K562 (cell line): ENCODE data around the gene EDEM1. TPM values are rescaled to one million over a fixed set of nuclear protein-coding genes. Genes with fewer than 3 reads are reported as not detected.
A peak's percentile ranks its signal among the peaks of the same experiment; 100 is the strongest.

Source experiments
- CCNT2 ChIP-seq: IDR thresholded peaks from 2 replicates; pipeline ENCODE4 v1.6.1; 2011; ENCODE audit warnings: borderline replicate concordance, low read depth, mild to moderate bottlenecking, moderate library complexity, mixed read lengths, low read length; ENCODE audit not compliant: insufficient read length; ENCODE audit errors: extremely low read depth
- CTBP1 ChIP-seq: fragments of 450-650 bp; IDR thresholded peaks from 2 replicates; pipeline ENCODE4 v1.6.1; 2016; ENCODE audit warnings: borderline replicate concordance
- HCFC1 ChIP-seq: IDR thresholded peaks from 2 replicates; pipeline ENCODE4 v1.6.1; 2012; ENCODE audit warnings: low read depth, low read length, improper control_type of control experiment
- HNRNPK ChIP-seq: fragments of 200-400 bp; formaldehyde crosslinking; IDR thresholded peaks from one replicate; pipeline ENCODE4 v1.6.1; 2018; ENCODE audit warnings: mild to moderate bottlenecking, low read depth, low read length; ENCODE audit not compliant: poor library complexity, severe bottlenecking
- ILK ChIP-seq: fragments of 450-650 bp; IDR thresholded peaks from 2 replicates; pipeline ENCODE4 v1.6.1; 2016; ENCODE audit warnings: missing genetic modification characterization, low read depth, mild to moderate bottlenecking, missing compliant biosample characterization, moderate library complexity, borderline replicate concordance
- IRF2 ChIP-seq: sonication (generic); formaldehyde crosslinking; IDR thresholded peaks from 2 replicates; pipeline ENCODE4 v1.8.1; 2022; ENCODE audit warnings: mild to moderate bottlenecking, missing genetic modification reagents
- NR0B1 ChIP-seq: fragments of 450-650 bp; IDR thresholded peaks from one replicate; pipeline ENCODE4 v1.6.1; 2018; ENCODE audit warnings: mild to moderate bottlenecking, moderate library complexity; ENCODE audit not compliant: partially characterized antibody
- PHB2 ChIP-seq: fragments of 450-650 bp; IDR thresholded peaks from 2 replicates; pipeline ENCODE4 v1.6.1; 2017; ENCODE audit warnings: low read depth
- PHF21A ChIP-seq: fragments of 450-650 bp; IDR thresholded peaks from 2 replicates; pipeline ENCODE4 v1.6.1; 2017; ENCODE audit warnings: low read depth, borderline replicate concordance
- PHF8 ChIP-seq: fragments of 200-600 bp; sonication (generic); IDR thresholded peaks from 2 replicates; pipeline ENCODE4 v1.6.1; 2012; ENCODE audit warnings: mixed run types, mild to moderate bottlenecking, inconsistent platforms, low read length, moderate library complexity, borderline replicate concordance
- POLR2AphosphoS5 ChIP-seq: IDR thresholded peaks from 2 replicates; pipeline ENCODE4 v1.6.1; 2011; ENCODE audit warnings: mild to moderate bottlenecking, low read depth, low read length, moderate library complexity; ENCODE audit not compliant: control insufficient read depth, insufficient read depth
- XRCC3 ChIP-seq: fragments of 450-650 bp; IDR thresholded peaks from 2 replicates; pipeline ENCODE4 v1.6.1; 2017; ENCODE audit warnings: mild to moderate bottlenecking, moderate library complexity
- ZEB2 ChIP-seq: fragments of 450-650 bp; IDR thresholded peaks from 2 replicates; pipeline ENCODE4 v1.6.1; 2016
- ZNF695 ChIP-seq: fragments of 450-650 bp; formaldehyde crosslinking; IDR thresholded peaks from 2 replicates; pipeline ENCODE4 v1.4.0; 2020; ENCODE audit warnings: mild to moderate bottlenecking, moderate library complexity
- polyA plus RNA-seq, 8 experiments: library from polyadenylated mRNA; depleted of rRNA in 4 of 8; stranded (reverse) in 5 of 8; unstranded in 3 of 8; fragments of >200 nt; fragmentation: Nextera tagmentation in 2 of 8; fragmentation: Illumina TruSeq in 1 of 8; extraction: Ambion mirVana in 2 of 8; extraction: Trizol in 1 of 8; gene quantifications; 2 replicates each; pipeline versions ENCODE4 v1.2.1 to v1.2.3, GENCODE V29; 2011 to 2014; ENCODE audit warnings: inconsistent platforms in 1 of 8, missing spikeins in 1 of 8
- total RNA-seq, 7 experiments: library from RNA; depleted of rRNA in 6 of 7; stranded (reverse); fragments of >200 nt in 6 of 7; fragmentation: Illumina TruSeq in 2 of 7; extraction: Trizol in 2 of 7; gene quantifications; 2 replicates each; pipeline versions ENCODE4 v1.2.1 to v1.2.3, GENCODE V29; 2011 to 2021; ENCODE audit warnings: low replicate concordance in 1 of 7
- TF ChIP-seq, protein P1 (sequence below): fragments of 200-800 bp; sonication (Bioruptor generic); IDR thresholded peaks from 2 replicates; pipeline ENCODE4 v1.6.1; 2017; ENCODE audit warnings: missing genetic modification characterization, missing compliant biosample characterization
- TF ChIP-seq, protein P2 (sequence below), 2 experiments: fragments of 450-650 bp; IDR thresholded peaks; 2 replicates each; pipeline ENCODE4 v1.6.1; 2016; ENCODE audit warnings: mild to moderate bottlenecking in 2 of 2, borderline replicate concordance in 1 of 2, low read depth in 1 of 2, moderate library complexity in 1 of 2

EDEM1 gene
- total and polyA plus RNA-seq, 9 of the 15 experiments (the other 6 are each of a cell fraction or from before 2014, with no cell fraction given), result 6.2 to 36.7 (median 14.3) TPM

DNA sequence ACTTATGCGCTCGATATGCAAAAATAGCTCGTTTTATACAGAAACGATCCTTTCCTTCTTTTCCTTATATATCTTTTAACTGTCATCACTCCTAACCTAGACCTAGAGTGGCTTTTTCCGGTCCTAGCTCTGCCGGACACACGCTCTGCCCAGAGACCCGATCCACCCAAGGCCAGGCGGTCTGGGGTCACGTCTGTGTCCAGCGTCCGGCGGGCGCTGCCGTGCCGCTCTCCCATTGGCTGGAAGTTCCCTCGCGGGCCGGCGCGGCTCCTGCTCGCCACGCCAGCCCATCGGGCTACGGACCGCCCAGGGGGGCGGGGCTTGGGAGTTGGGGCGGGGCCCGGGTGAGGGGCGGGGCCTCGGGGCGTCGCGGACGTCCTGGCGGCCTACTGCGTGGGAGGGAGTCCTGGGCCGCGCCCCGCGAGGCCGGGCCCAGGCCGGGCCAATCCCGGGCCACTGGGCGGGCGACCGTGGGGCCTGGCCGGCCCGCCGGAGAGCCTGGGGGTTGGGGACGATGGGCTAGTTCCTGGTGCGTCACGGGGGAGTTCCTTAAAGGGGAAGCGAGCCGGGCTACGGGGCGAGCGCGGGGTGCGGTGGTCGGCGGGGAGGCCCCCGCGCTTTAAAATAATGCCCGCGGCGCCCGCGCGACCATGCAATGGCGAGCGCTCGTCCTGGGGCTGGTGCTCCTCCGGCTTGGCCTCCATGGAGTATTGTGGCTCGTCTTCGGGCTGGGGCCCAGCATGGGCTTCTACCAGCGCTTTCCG is at the start of gene EDEM1 (continued):
- TF ChIP-seq CTBP1 (0 out of 2 replicates have a peak, but pooled peaks have one; percentile 31), CCNT2 (peak; percentile 96), PHB2 (no peak), ZEB2 (peak; percentile 34; the same call in 1 of the 2 replicates), ZNF695 (CRISPR knock-in tag) (no peak), HCFC1 (no peak), PHF8 (peak; percentile 93; the same call in 1 of the 2 replicates), XRCC3 (no peak), POLR2AphosphoS5 (peak; percentile 85), IRF2 (CRISPR knock-in tag) (no peak), NR0B1 (no peak), ILK (no peak), HNRNPK (no peak), PHF21A (no peak)
- TF ChIP-seq, protein P1, sequence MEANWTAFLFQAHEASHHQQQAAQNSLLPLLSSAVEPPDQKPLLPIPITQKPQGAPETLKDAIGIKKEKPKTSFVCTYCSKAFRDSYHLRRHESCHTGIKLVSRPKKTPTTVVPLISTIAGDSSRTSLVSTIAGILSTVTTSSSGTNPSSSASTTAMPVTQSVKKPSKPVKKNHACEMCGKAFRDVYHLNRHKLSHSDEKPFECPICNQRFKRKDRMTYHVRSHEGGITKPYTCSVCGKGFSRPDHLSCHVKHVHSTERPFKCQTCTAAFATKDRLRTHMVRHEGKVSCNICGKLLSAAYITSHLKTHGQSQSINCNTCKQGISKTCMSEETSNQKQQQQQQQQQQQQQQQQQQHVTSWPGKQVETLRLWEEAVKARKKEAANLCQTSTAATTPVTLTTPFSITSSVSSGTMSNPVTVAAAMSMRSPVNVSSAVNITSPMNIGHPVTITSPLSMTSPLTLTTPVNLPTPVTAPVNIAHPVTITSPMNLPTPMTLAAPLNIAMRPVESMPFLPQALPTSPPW (CRISPR knock-in tag), result peak; percentile 92
- TF ChIP-seq, protein P2, sequence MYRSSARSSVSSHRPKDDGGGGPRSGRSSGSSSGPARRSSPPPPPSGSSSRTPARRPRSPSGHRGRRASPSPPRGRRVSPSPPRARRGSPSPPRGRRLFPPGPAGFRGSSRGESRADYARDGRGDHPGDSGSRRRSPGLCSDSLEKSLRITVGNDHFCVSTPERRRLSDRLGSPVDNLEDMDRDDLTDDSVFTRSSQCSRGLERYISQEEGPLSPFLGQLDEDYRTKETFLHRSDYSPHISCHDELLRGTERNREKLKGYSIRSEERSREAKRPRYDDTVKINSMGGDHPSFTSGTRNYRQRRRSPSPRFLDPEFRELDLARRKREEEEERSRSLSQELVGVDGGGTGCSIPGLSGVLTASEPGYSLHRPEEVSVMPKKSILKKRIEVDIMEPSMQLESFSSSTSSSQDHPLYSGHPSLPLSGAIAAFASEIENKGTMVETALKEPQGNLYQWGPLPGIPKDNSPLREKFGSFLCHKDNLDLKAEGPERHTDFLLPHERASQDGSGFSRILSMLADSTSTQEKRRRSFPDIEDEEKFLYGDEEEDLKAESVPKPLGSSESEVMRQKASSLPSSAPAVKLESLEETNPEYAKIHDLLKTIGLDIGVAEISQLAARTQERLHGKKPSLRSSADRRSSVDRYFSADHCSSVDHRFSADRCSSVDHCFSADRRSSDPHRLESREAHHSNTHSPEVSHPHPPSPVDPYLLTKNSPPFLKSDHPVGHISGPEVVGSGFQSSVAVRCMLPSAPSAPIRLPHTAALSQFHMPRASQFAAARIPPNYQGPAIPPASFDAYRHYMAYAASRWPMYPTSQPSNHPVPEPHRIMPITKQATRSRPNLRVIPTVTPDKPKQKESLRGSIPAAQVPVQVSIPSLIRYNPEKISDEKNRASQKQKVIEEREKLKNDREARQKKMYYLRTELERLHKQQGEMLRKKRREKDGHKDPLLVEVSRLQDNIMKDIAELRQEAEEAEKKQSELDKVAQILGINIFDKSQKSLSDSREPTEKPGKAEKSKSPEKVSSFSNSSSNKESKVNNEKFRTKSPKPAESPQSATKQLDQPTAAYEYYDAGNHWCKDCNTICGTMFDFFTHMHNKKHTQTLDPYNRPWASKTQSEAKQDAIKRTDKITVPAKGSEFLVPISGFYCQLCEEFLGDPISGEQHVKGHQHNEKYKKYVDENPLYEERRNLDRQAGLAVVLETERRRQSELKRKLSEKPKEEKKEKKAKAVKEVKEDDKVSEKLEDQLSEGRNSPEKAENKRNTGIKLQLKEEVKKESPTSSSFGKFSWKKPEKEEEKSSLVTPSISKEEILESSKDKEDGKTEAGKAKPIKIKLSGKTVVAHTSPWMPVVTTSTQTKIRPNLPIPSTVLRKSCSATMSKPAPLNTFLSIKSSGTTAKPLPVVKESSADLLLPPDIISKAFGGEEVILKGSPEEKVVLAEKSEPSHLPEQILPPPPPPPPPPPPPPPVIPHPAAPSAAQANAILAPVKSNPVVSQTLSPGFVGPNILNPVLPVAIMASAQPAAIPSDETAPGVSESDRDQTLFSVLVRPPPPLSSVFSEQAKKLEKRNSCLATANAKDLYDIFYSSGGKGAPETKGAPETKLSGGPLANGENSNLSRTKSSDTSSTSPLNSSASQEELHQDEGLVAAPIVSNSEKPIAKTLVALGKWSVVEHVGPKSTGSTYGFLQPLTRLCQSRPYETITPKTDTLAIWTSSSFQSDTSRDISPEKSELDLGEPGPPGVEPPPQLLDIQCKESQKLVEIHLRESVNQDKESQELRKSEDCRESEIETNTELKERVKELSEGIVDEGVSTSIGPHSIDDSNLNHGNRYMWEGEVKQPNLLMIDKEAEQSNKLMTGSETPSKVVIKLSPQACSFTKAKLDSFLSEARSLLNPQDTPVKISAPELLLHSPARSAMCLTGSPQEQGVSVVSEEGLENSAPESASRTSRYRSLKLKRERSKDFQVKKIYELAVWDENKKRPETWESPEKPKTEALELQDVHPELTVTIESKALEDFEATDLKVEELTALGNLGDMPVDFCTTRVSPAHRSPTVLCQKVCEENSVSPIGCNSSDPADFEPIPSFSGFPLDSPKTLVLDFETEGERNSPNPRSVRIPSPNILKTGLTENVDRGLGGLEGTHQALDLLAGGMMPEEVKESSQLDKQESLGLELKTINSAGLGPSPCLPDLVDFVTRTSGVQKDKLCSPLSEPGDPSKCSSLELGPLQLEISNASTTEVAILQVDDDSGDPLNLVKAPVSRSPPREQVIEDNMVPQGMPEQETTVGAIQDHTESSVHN (IDR thresholded peaks at IDR 0.05; ENCODE audit: borderline replicate concordance in 1 of 2, low read depth in 1 of 2), result no peak
